Mammary epithelial cell (primary cell): ENCODE data around the gene KCNIP4.

Experiments used
- EZH2 ChIP-seq: IDR thresholded peaks from 2 replicates; pipeline ENCODE4 v1.6.1; 2012; ENCODE audit warnings: low read length, inconsistent platforms, borderline replicate concordance
- TF ChIP-seq, protein P1 (sequence below), 2 donors: IDR thresholded peaks in 1 of 2; conservative IDR thresholded peaks in 1 of 2; 2 replicates each; pipeline ENCODE4 v1.5.1; 2011 to 2012; ENCODE audit warnings: inconsistent platforms in 2 of 2, low read length in 2 of 2, mild to moderate bottlenecking in 2 of 2, control low read depth in 1 of 2, low read depth in 1 of 2; ENCODE audit not compliant: insufficient read depth in 1 of 2; ENCODE audit errors: extremely low read depth in 1 of 2

- TF ChIP-seq, protein P1, sequence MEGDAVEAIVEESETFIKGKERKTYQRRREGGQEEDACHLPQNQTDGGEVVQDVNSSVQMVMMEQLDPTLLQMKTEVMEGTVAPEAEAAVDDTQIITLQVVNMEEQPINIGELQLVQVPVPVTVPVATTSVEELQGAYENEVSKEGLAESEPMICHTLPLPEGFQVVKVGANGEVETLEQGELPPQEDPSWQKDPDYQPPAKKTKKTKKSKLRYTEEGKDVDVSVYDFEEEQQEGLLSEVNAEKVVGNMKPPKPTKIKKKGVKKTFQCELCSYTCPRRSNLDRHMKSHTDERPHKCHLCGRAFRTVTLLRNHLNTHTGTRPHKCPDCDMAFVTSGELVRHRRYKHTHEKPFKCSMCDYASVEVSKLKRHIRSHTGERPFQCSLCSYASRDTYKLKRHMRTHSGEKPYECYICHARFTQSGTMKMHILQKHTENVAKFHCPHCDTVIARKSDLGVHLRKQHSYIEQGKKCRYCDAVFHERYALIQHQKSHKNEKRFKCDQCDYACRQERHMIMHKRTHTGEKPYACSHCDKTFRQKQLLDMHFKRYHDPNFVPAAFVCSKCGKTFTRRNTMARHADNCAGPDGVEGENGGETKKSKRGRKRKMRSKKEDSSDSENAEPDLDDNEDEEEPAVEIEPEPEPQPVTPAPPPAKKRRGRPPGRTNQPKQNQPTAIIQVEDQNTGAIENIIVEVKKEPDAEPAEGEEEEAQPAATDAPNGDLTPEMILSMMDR (conservative IDR thresholded peaks at IDR 0.05 in 1 of 2, IDR thresholded peaks at IDR 0.05 in 1 of 2; ENCODE audit: extremely low read depth in 1 of 2, insufficient read depth in 1 of 2, low read depth in 1 of 2, low read length in 2 of 2), result no peak
- TF ChIP-seq EZH2, result no peak
These were observed 251.0 kb downstream of the KCNIP4 start for GRCh38 chr4:21697583-21697982.
